ENCODE results near the gene CLMP. TPM values are rescaled to one million over a fixed set of nuclear protein-coding genes. Genes with fewer than 3 reads are reported as not detected.

The CLMP gene
- polyA plus RNA-seq, 3 donors = 0.33 TPM; not detected in 2

- TF ChIP-seq CTCF (IDR thresholded peaks at IDR 0.05) = no peak
- no peak overlapping the region for H3K27ac Mint-ChIP-seq
These were observed 33.5 kb downstream of the CLMP start for GRCh38 chr11:123161376-123162030.

DNA sequence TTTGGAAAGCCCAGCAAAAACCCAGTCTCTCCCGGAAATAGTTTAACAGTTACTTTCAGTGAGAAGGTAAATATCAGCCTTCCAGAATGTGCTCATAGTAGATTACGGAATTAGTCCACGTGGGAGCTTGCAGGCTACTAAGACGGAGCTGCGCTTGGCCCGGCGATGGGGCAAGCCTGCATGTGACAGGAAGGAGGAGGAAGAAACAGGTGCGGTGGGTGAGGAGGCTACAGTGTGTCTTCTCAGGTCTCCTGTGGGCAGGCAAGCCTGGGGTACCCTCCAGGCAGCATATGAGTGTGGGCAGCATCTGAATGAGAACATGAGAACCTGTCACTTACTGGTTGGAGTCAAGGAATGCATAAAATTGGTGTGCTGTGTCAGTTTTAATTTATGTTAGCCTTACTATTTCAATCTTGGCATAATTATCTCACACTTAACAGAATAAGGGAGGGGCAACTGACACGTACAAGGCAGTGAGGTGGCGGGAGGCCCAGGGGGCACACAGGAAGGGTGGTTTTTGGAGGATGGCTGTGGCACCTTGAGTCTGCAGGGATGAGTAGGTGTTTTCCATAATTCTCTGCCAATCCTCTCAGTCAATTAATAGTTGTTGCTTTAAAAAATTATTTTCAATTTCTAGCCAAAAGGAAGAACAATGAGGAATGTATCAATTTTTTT, 35.7 kb downstream of the CLMP start:
- Histone ChIP-seq H3K27me3 (ENCODE audit: control insufficient read depth in 2 of 2, insufficient read depth in 2 of 2, low read length in 2 of 2) (no peaks in the 10 kb centered on the region), H3K9ac (ENCODE audit: insufficient read depth, low read length, poor library complexity, severe bottlenecking) (no peak overlapping the region), H3K4me3 (replicated peaks in 1 of 3; ENCODE audit: low read depth in 2 of 3, low read length in 3 of 3) (no peak overlapping the region), H3K27ac (ENCODE audit: low read depth in 1 of 2, low read length in 2 of 2) (no peak overlapping the region), H4K20me1 (ENCODE audit: insufficient read depth, low read length) (no peaks in the 10 kb centered on the region), H2AFZ (ENCODE audit: insufficient read depth, low read depth, low read length, poor library complexity, severe bottlenecking) (no peak overlapping the region), H3K4me2 (replicated peaks; ENCODE audit: extremely low read depth, low read length, poor library complexity, severe bottlenecking) (no peak overlapping the region), H3K36me3 (replicated peaks in 1 of 2; ENCODE audit: control insufficient read depth in 1 of 2, insufficient read depth in 2 of 2, low read length in 2 of 2) (no peaks in the 10 kb centered on the region), H3K9me3 (replicated peaks in 1 of 2; ENCODE audit: control insufficient read depth in 1 of 2, insufficient read depth in 1 of 2, low read length in 2 of 2) (peaks cover 0 to 6% of the 10 kb centered on the region in 2 donors), H3K4me1 (ENCODE audit: control insufficient read depth in 1 of 2, insufficient read depth in 2 of 2, low read length in 2 of 2) (no peaks in the 10 kb centered on the region), H3K79me2 (ENCODE audit: insufficient read depth, low read length) (no peaks in the 10 kb centered on the region)
- intact Hi-C loops (cut with micrococcal nuclease) = no loop called here
- Mint-ChIP-seq H3K36me3 (no peaks in the 10 kb centered on the region), H3K4me3 (no peak overlapping the region), H3K4me1 (no peaks in the 10 kb centered on the region), H3K27ac (no peak overlapping the region), H3K9me3 (peaks cover 0 to 11% (median 3%) of the 10 kb centered on the region in 7 donors), H3K27me3 (ENCODE audit: low read depth in 3 of 3) (peaks cover 0 to 10% (median 0%) of the 10 kb centered on the region in 3 donors)
- TF ChIP-seq CTCF (IDR thresholded peaks at IDR 0.05) = no peak
- no peak for DNase-seq
- WGBS (ENCODE audit: insufficient coverage) = 41% methylated on average over 8 of the region's 10 CpGs

More at GRCh38 chr11:123161376-123162030, 33.5 kb downstream of the CLMP start:
- whole genome bisulfite sequencing (ENCODE audit: insufficient coverage) = 89% methylated on average over 2 of the region's 8 CpGs
- H3K36me3 Mint-ChIP-seq = no peaks in the 10 kb centered on the region
- Histone ChIP-seq H3K9ac (ENCODE audit: insufficient read depth, low read length, poor library complexity, severe bottlenecking) (no peak overlapping the region), H3K36me3 (replicated peaks in 1 of 2; ENCODE audit: control insufficient read depth in 1 of 2, insufficient read depth in 2 of 2, low read length in 2 of 2) (no peaks in the 10 kb centered on the region), H2AFZ (ENCODE audit: insufficient read depth, low read depth, low read length, poor library complexity, severe bottlenecking) (no peak overlapping the region), H3K79me2 (ENCODE audit: insufficient read depth, low read length) (no peaks in the 10 kb centered on the region), H3K27ac (ENCODE audit: low read depth in 1 of 2, low read length in 2 of 2) (no peak overlapping the region), H3K4me1 (ENCODE audit: control insufficient read depth in 1 of 2, insufficient read depth in 2 of 2, low read length in 2 of 2) (no peaks in the 10 kb centered on the region), H4K20me1 (ENCODE audit: insufficient read depth, low read length) (no peaks in the 10 kb centered on the region), H3K4me2 (replicated peaks; ENCODE audit: extremely low read depth, low read length, poor library complexity, severe bottlenecking) (no peak overlapping the region), H3K4me3 (replicated peaks in 1 of 3; ENCODE audit: low read depth in 2 of 3, low read length in 3 of 3) (no peak overlapping the region), H3K9me3 (replicated peaks in 1 of 2; ENCODE audit: control insufficient read depth in 1 of 2, insufficient read depth in 1 of 2, low read length in 2 of 2) (no peaks in the 10 kb centered on the region), H3K27me3 (ENCODE audit: control insufficient read depth in 2 of 2, insufficient read depth in 2 of 2, low read length in 2 of 2) (no peaks in the 10 kb centered on the region)
- DNase-seq = no peak
- no peak overlapping the region for H3K4me3 Mint-ChIP-seq
- H3K4me1 Mint-ChIP-seq = no peaks in the 10 kb centered on the region
- intact Hi-C loops (cut with micrococcal nuclease) = no loop called here
- peaks cover 0 to 8% (median 0%) of the 10 kb centered on the region in 3 donors for H3K27me3 Mint-ChIP-seq (ENCODE audit: low read depth in 3 of 3)
- H3K9me3 Mint-ChIP-seq = no peaks in the 10 kb centered on the region
